CD8-positive, alpha-beta memory T cell (primary cell): Measurements from ENCODE around the gene IFIH1. TPM values are rescaled to one million over a fixed set of nuclear protein-coding genes. Genes with fewer than 3 reads are reported as not detected.

Experiments used
- CTCF ChIA-PET: fragments of 350-600 bp; sonication (Branson Sonifier 250); formaldehyde crosslinking; loops from one replicate; lab custom pipeline; 2021; ENCODE audit warnings: antibody characterized with exemption; lab: Charles Lee
- POLR2A ChIA-PET: fragments of 350-600 bp; sonication (Branson Sonifier 250); formaldehyde crosslinking; loops from one replicate; lab custom pipeline; 2021; ENCODE audit warnings: antibody characterized with exemption; lab: Charles Lee
- DNase-seq, 5 donors: peaks; one replicate each; pipeline versions ENCODE4 v3.0.0 to v3.0.0-alpha.2; 2020 to 2022; ENCODE audit warnings: mixed read lengths in 1 of 5
- H3K27ac ChIP-seq: one replicate; pipeline ENCODE4 v1.7.0; 2013; ENCODE audit warnings: low read depth, mild to moderate bottlenecking, low read length, moderate library complexity
- H3K27me3 ChIP-seq: 2 replicates; pipeline ENCODE4 v1.7.0; 2013; ENCODE audit warnings: low read length, mild to moderate bottlenecking; ENCODE audit not compliant: insufficient read depth, poor library complexity, severe bottlenecking
- H3K36me3 ChIP-seq: 2 replicates; pipeline ENCODE4 v1.7.0; 2013; ENCODE audit warnings: mild to moderate bottlenecking, low read length, moderate library complexity; ENCODE audit not compliant: insufficient read depth
- H3K4me1 ChIP-seq: 2 replicates; pipeline ENCODE4 v1.7.0; 2013; ENCODE audit warnings: mild to moderate bottlenecking, low read length, moderate library complexity; ENCODE audit not compliant: insufficient read depth
- H3K4me3 ChIP-seq: 2 replicates; pipeline ENCODE4 v1.7.0; 2013; ENCODE audit warnings: mild to moderate bottlenecking, low read length
- H3K9me3 ChIP-seq: 2 replicates; pipeline ENCODE4 v1.7.0; 2013; ENCODE audit warnings: mild to moderate bottlenecking, low read length
- H3K27ac Mint-ChIP-seq, 8 donors: one replicate each; pipeline ENCODE4 v1.8.0; 2020 to 2021; ENCODE audit warnings: mixed read lengths in 8 of 8, mild to moderate bottlenecking in 6 of 8, inconsistent platforms in 3 of 8, moderate library complexity in 3 of 8
- H3K27me3 Mint-ChIP-seq, 2 donors: one replicate each; pipeline ENCODE4 v1.8.0; 2020 to 2021; ENCODE audit warnings: mixed read lengths in 2 of 2, mild to moderate bottlenecking in 1 of 2, moderate library complexity in 1 of 2
- H3K36me3 Mint-ChIP-seq, 3 donors: one replicate each; pipeline ENCODE4 v1.8.0; 2020 to 2021; ENCODE audit warnings: mixed read lengths in 3 of 3, inconsistent platforms in 1 of 3, mild to moderate bottlenecking in 1 of 3
- H3K4me1 Mint-ChIP-seq, 3 donors: one replicate each; pipeline ENCODE4 v1.8.0; 2020 to 2021; ENCODE audit warnings: mixed read lengths in 3 of 3, inconsistent platforms in 1 of 3, mild to moderate bottlenecking in 1 of 3
- H3K4me3 Mint-ChIP-seq, 7 donors: one replicate each; pipeline ENCODE4 v1.8.0; 2020 to 2021; ENCODE audit warnings: mixed read lengths in 7 of 7, mild to moderate bottlenecking in 6 of 7, moderate library complexity in 4 of 7, inconsistent platforms in 2 of 7
- H3K9me3 Mint-ChIP-seq, 5 donors: one replicate each; pipeline ENCODE4 v1.8.0; 2020 to 2022; ENCODE audit warnings: mixed read lengths in 5 of 5, mild to moderate bottlenecking in 3 of 5, moderate library complexity in 2 of 5, inconsistent platforms in 1 of 5
- polyA plus RNA-seq: library from polyadenylated mRNA; unstranded; fragments of 300-500 nt; fragmentation: Illumina TruSeq; gene quantifications from one replicate; pipeline ENCODE4 v1.2.3, GENCODE V29; 2021
- total RNA-seq, 2 experiments: library from RNA; stranded (reverse); gene quantifications; one replicate each; pipeline ENCODE4 v1.2.3, GENCODE V29; 2021

Gene IFIH1
- total and polyA plus RNA-seq, 3 experiments from 2014 or later: 16.8 to 19.7 (median 17.9) TPM

DNA sequence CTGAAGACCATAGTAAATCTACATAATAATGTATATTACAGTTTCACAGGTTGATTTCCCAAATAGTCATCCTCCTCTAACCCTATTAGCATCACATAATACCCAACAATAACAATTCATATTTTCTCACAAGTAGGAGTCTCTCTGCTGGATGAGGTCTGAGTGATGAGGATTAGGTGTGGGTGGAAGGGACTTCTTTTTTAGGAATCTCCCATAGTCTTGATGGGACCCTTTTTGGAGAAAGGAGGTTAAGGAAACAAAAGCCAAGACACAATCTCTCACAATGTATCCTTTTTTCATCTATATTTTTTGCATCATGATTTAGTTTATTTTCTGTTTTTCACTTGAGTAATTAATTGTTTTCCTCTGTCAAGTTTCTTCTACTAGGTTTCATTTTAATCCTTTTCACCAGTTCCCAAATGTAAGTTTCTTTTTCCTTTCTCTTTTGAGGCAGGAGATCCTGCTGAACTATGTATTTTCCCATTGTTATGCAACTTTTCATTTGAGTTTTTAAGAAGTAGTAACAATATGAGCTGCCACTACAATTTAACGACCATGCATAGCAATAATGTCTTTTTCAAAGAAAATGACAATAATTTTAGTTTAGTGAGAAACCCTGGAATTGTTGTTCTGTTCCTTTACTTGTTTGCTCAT lies 2.5 kb upstream of the IFIH1 start:
- no peaks in the 10 kb centered on the region for H3K9me3 Mint-ChIP-seq
- no peaks in the 10 kb centered on the region for H3K27me3 ChIP-seq
- no peaks in the 10 kb centered on the region for H3K36me3 ChIP-seq
- POLR2A ChIA-PET: no interaction called here
- H3K4me3 Mint-ChIP-seq: peak overlapping the region in 4 of 7 donors; percentile 12 to 58 (median 26)
- H3K4me1 Mint-ChIP-seq: peaks cover 42 to 50% (median 48%) of the 10 kb centered on the region in 3 donors
- H3K27ac ChIP-seq: no peak overlapping the region
- H3K36me3 Mint-ChIP-seq: peaks cover 0 to 11% (median 4%) of the 10 kb centered on the region in 3 donors
- H3K4me3 ChIP-seq: no peak overlapping the region
- peak overlapping the region; percentile 12 to 100 (median 86) for H3K27ac Mint-ChIP-seq
- H3K4me1 ChIP-seq: peaks cover 33% of the 10 kb centered on the region
- CTCF ChIA-PET: interaction anchor here (1.3 kb wide), 1 partner anchor 99 kb away, joined by 3 read pairs; no protein-coding TSS in a partner anchor
- no peaks in the 10 kb centered on the region for H3K9me3 ChIP-seq
- H3K27me3 Mint-ChIP-seq: no peaks in the 10 kb centered on the region
- no peak for DNase-seq

DNA sequence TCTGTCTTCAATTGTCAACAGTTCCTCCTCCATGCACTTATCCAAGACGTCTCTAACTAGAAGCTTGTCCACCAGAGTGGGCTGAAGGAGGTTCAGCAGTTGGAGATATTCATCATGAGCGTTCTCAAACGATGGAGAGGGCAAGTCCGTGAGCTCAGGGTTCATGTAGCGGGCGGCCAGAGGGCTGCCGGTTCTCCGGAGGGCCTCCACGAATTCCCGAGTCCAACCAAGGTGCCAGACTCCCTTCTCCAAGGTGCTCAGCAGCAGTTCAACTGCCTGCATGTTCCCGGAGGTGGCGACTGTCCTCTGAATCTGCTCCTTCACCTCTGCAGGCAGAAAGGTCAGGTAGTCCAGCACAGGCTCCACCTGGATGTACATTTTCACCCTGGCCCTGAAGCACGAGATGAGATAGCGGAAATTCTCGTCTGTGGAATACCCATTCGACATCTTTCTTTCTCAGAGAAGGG lies 590 bp downstream of the IFIH1 start:
- ChIA-PET POLR2A (interaction anchor here (0.8 kb wide), 1 partner anchor 26 kb away, joined by 3 read pairs; the partner anchor contains the start of gene GCA), CTCF (interaction anchor here (0.8 to 2.0 kb wide), 7 partner anchors 9 to 192 kb away, joined by 3 to 5 read pairs (median 4); no protein-coding TSS in a partner anchor)
- Histone ChIP-seq H3K9me3 (no peaks in the 10 kb centered on the region), H3K27me3 (no peaks in the 10 kb centered on the region), H3K27ac (peak overlapping the region; percentile 95), H3K4me1 (peaks cover 48% of the 10 kb centered on the region), H3K4me3 (peak overlapping the region; percentile 86), H3K36me3 (no peaks in the 10 kb centered on the region)
- Mint-ChIP-seq H3K36me3 (peaks cover 0 to 18% (median 4%) of the 10 kb centered on the region in 3 donors), H3K9me3 (no peaks in the 10 kb centered on the region), H3K4me1 (peaks cover 66 to 76% (median 74%) of the 10 kb centered on the region in 3 donors), H3K27me3 (no peaks in the 10 kb centered on the region), H3K4me3 (peak overlapping the region; percentile 90 to 99 (median 95)), H3K27ac (peak overlapping the region; percentile 94 to 100 (median 98))
- peak in 3 of 5 donors; percentile 18 to 52 (median 22) for DNase-seq

DNA sequence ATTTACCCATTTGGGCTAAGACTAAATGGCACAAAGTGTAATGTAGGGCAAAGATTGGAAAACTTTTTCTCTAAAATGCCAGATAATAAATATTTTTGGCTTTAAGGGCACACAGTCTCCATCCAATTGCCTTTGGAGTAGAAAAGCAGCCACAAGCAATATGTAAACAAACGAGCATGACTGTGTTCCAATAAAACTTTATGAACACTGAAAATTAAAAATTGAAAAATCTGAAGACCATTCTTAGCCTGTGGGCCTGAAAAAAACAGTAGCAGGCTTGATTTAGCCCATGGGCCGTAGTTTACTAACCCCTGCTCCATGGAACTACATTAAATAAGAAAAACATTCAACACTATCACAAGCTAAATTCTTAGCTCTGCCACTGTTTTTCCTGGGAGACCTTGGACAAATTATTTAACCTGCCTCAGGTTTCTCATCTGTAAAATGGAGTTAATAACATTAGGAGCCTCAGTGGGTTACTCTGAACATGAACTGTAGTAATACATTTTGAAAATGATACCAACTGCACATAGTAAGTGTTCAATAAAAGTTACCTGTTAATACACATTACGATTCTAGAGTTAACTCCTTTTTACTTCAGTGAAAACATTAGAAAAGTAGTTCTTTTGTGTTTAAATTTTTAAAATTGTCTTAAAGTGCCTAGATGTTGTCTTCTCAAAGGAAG lies 1.3 kb downstream of the IFIH1 start:
- ChIA-PET CTCF (interaction anchor here (0.8 to 2.0 kb wide), 6 partner anchors 8 to 191 kb away, joined by 3 to 5 read pairs (median 4); no protein-coding TSS in a partner anchor), POLR2A (interaction anchor here (0.8 kb wide), 1 partner anchor 26 kb away, joined by 3 read pairs; the partner anchor contains the start of gene GCA)
- peak overlapping the region; percentile 86 for H3K4me3 ChIP-seq
- Mint-ChIP-seq H3K9me3 (no peaks in the 10 kb centered on the region), H3K4me3 (peak overlapping the region; percentile 90 to 99 (median 95)), H3K4me1 (peaks cover 73 to 83% (median 81%) of the 10 kb centered on the region in 3 donors), H3K27ac (peak overlapping the region; percentile 94 to 100 (median 98)), H3K27me3 (no peaks in the 10 kb centered on the region), H3K36me3 (peaks cover 0 to 18% (median 4%) of the 10 kb centered on the region in 3 donors)
- H3K36me3 ChIP-seq: no peaks in the 10 kb centered on the region
- H3K9me3 ChIP-seq: no peaks in the 10 kb centered on the region
- H3K4me1 ChIP-seq: peaks cover 51% of the 10 kb centered on the region
- DNase-seq: no peak
- no peaks in the 10 kb centered on the region for H3K27me3 ChIP-seq
- H3K27ac ChIP-seq: peak overlapping the region; percentile 95

DNA sequence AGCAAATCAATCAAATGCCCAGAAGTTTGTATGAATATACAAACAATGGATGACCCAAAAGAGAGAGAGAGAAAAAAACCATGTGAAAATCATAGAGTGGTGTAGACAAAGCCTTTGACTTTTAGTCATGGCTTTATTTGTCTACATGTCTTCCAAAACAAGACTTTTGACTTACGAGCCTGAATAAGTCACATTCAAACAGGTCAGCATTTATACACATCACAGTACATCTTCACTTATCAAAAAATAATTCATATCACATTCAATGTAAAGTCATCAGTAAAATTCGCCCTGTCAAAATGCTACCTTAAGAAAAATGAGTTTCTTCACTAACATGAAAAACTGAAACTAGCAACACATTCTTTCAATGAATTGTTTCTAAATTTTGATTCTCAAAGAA lies 1.9 kb downstream of the IFIH1 start:
- Histone ChIP-seq H3K4me3 (peak overlapping the region; percentile 86), H3K9me3 (no peaks in the 10 kb centered on the region), H3K27ac (no peak overlapping the region), H3K4me1 (peaks cover 51% of the 10 kb centered on the region), H3K36me3 (no peaks in the 10 kb centered on the region), H3K27me3 (no peaks in the 10 kb centered on the region)
- peak overlapping the region; percentile 90 to 99 (median 95) for H3K4me3 Mint-ChIP-seq
- H3K9me3 Mint-ChIP-seq: no peaks in the 10 kb centered on the region
- H3K27ac Mint-ChIP-seq: peak overlapping the region; percentile 3 to 94 (median 80)
- peaks cover 78 to 88% (median 86%) of the 10 kb centered on the region in 3 donors for H3K4me1 Mint-ChIP-seq
- ChIA-PET POLR2A (no interaction called here), CTCF (interaction anchor here (1.0 to 1.4 kb wide), 3 partner anchors 9 to 95 kb away, joined by 3 to 5 read pairs (median 4); no protein-coding TSS in a partner anchor)
- no peaks in the 10 kb centered on the region for H3K27me3 Mint-ChIP-seq
- H3K36me3 Mint-ChIP-seq: peaks cover 0 to 18% (median 4%) of the 10 kb centered on the region in 3 donors
- no peak for DNase-seq

DNA sequence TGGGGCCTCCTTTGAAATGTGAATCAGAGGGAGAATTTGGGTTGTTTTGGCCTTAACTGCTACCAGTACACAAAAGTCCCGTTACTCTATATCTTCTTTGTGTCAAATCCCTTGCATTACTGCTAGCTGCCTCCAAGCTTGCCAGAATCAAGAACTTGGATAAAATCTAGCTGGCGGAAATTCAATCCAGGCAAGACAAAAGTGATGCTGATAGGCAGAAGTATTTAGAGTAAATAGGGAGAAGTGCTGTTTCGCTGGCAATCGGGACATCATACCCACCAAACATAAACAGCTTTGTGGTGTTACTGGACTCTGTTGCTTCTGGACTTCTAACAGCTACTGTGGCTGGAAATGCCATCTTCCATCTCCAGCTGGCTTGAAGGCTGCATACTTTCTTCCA lies 2.5 kb downstream of the IFIH1 start:
- DNase-seq: no peak
- H3K4me3 Mint-ChIP-seq: peak overlapping the region; percentile 90 to 99 (median 95)
- H3K36me3 ChIP-seq: no peaks in the 10 kb centered on the region
- H3K27ac ChIP-seq: no peak overlapping the region
- no peaks in the 10 kb centered on the region for H3K27me3 ChIP-seq
- peaks cover 0 to 21% (median 4%) of the 10 kb centered on the region in 3 donors for H3K36me3 Mint-ChIP-seq
- H3K4me1 ChIP-seq: peaks cover 51% of the 10 kb centered on the region
- H3K27me3 Mint-ChIP-seq: no peaks in the 10 kb centered on the region
- H3K27ac Mint-ChIP-seq: peak overlapping the region; percentile 3 to 94 (median 80)
- ChIA-PET CTCF (interaction anchor here (0.9 to 1.2 kb wide), 2 partner anchors 9 to 14 kb away, joined by 3 read pairs; no protein-coding TSS in a partner anchor), POLR2A (no interaction called here)
- peak overlapping the region; percentile 86 for H3K4me3 ChIP-seq
- no peaks in the 10 kb centered on the region for H3K9me3 ChIP-seq
- H3K4me1 Mint-ChIP-seq: peaks cover 77 to 88% (median 86%) of the 10 kb centered on the region in 3 donors
- H3K9me3 Mint-ChIP-seq: no peaks in the 10 kb centered on the region

DNA sequence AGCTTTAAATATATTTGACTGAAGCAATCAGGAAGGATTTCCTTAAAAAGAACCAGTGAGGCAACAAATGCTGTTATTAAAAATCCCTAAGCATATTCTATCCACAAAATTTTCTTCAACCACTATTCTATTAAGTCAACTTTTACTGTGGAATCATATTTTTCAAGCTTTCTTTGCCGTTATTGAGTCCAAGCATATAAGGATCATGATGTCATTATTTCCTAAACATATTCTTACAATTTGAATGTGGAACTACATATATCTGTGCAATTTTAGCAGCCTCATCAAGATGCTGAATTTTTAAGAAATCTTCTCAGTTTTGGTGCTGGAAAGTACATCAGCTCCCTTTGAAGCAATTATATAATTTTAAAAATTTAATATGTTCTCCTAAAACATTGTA lies 5.6 kb downstream of the IFIH1 start:
- no peak for DNase-seq
- Mint-ChIP-seq H3K36me3 (peaks cover 0 to 39% (median 11%) of the 10 kb centered on the region in 3 donors), H3K9me3 (no peaks in the 10 kb centered on the region), H3K4me1 (peaks cover 63 to 84% (median 78%) of the 10 kb centered on the region in 3 donors), H3K27me3 (no peaks in the 10 kb centered on the region), H3K27ac (peak overlapping the region in 4 of 8 donors; percentile 3 to 46 (median 18)), H3K4me3 (no peak overlapping the region)
- Histone ChIP-seq H3K4me1 (peaks cover 36% of the 10 kb centered on the region), H3K9me3 (no peaks in the 10 kb centered on the region), H3K36me3 (no peaks in the 10 kb centered on the region), H3K27ac (no peak overlapping the region), H3K4me3 (no peak overlapping the region), H3K27me3 (no peaks in the 10 kb centered on the region)
- CTCF ChIA-PET: interaction anchor here (1.3 to 1.4 kb wide), 2 partner anchors 12 to 15 kb away, joined by 3 to 6 read pairs; no protein-coding TSS in a partner anchor
- POLR2A ChIA-PET: no interaction called here

DNA sequence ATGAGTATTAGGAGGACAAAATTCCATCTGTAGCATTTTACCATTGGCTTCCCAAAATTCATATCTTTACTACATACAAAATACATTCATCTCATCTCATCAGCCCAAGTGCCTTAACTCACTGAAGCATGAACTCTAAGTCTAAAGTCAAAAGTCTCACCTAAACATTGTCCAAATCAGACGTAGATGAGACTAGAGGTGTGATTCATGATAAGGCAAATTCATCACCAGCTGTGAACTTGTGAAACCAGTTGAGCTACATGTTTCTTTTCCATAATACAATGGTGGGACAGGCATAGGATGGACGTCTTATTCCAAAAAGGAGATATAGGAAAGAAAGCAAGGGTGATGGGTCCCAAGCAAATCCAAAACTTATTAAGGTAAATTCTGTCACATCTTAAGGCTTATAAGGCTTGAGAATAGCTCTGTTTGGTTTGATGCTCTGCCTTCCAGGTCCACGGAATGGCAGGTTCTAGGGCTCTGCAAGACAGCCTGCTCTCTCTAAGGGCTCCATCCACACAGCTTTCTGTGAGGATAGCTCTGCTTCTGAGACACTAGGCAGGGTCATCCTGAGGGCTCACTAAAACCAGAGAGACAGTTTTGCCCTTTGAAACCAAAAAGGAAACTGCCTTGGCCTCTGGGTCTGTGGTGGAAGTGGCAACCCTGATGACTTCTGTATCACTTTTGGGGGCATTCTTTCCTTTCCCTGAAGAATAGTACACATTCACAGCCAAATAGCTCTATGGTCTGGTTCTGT lies 9.6 kb downstream of the IFIH1 start:
- H3K4me3 Mint-ChIP-seq: no peak overlapping the region
- H3K36me3 Mint-ChIP-seq: peaks cover 0 to 53% (median 11%) of the 10 kb centered on the region in 3 donors
- H3K9me3 Mint-ChIP-seq: no peaks in the 10 kb centered on the region
- Histone ChIP-seq H3K4me3 (no peak overlapping the region), H3K9me3 (no peaks in the 10 kb centered on the region), H3K27me3 (no peaks in the 10 kb centered on the region), H3K27ac (no peak overlapping the region), H3K36me3 (no peaks in the 10 kb centered on the region), H3K4me1 (peaks cover 6% of the 10 kb centered on the region)
- DNase-seq: no peak
- peak overlapping the region in 5 of 8 donors; percentile 10 to 61 (median 33) for H3K27ac Mint-ChIP-seq
- ChIA-PET POLR2A (no interaction called here), CTCF (interaction anchor here (1.9 kb wide), 1 partner anchor 10 kb away, joined by 5 read pairs; the partner anchor contains the start of gene IFIH1)
- no peaks in the 10 kb centered on the region for H3K27me3 Mint-ChIP-seq
- peaks cover 37 to 49% (median 44%) of the 10 kb centered on the region in 3 donors for H3K4me1 Mint-ChIP-seq
